Inferior parietal cortex (tissue), 1 donor: Measurements from ENCODE around the gene MUC22.
A peak's percentile ranks its signal among the peaks of the same experiment; 100 is the strongest.
"Not testable (repeated sequence)": the region's sequence is repeated elsewhere in the genome, so short reads cannot be mapped to it uniquely, and the experiment has no call there.

Experiments
- DNase-seq: peaks from one replicate; pipeline ENCODE4 v3.0.0-alpha.2; 2016; ENCODE audit errors: extremely low spot score

The MUC22 gene

DNA sequence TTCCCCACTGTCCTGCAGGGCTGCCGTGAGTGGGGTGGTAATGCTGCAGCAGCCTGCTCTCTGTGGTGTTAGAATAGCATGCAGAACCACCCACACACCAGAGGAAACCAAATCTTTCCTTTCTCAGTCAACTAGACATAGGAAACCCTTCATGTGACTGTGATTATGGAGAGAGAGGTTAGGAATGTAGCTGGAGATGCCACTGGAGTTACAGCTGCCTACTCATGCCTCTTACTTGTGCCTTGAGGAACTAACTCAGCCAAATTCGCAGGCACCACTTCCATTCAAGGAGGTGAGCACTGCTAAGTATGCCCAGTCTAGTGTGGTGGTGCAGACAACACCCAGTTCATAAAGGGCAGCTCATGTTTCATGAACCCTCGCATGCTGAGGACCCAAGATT, 27.4 kb downstream of the MUC22 start:
- peak; percentile 43 for DNase-seq

DNA sequence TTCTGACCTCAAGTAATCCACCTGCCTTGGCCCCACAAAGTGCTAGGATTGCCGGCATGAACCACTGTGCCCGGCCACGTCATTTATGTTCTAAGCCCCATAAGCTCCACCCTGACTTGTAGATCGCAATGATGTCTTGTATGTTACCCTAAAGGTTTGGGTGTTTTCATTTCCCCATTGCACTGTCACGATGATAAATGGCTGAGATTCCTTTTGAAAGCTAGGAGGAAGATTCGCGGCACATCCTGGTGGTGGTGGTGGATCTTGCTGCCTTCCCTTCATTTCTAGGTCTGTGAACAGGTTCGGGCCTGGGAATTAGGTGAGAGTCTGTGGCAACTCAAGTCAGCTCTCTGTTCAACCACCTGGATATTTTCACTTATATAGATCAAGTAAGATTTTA, 28.3 kb downstream of the MUC22 start:
- no peak for DNase-seq

DNA sequence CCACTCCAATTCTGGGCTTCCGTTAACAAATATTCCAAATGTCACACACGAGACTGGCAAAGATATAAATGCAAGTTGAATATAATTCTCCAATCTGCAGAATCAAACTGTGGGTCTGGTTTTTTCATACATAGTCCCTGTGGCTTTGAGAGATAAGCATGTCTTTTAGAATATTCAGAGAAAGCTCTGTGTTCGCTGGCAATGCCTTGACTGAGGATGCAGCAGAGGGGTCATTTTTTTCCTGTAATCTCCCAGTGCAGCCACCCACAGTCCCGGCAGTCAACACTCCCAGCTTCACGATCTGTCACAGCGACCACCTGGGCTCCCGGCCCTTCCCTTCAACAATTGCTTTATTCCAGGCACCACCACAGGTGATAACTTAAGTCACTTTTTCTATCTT, 30.5 kb downstream of the MUC22 start:
- no peak for DNase-seq

DNA sequence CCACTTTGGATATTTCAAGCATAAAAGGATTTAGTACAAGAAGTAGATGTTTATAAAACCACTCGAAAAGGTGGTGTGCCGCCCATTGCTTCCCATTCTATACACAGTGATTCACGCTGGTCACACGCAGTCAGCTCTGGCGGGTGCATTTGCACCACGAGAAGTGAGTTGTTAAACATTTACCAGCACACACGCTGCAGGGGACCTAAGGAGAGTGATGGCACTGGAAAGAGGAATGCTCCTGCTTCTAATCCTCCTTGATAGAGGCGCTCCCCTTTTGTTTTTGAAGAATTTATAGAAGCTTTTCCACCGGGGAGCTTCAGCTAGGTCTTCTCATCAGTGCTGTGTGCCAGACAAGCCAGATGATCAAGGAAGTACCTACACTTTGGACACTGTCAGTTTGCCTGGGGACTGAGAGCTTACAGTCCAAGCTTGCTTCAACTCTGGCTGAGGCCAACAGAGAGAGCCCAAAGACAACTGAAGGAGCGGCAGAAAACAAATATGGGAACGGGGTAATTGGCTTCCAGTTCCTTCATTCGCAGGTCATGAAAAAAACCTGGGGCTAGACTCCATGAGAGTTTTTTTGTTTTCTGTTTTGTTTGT, 31.2 kb downstream of the MUC22 start:
- DNase-seq: no peak

DNA sequence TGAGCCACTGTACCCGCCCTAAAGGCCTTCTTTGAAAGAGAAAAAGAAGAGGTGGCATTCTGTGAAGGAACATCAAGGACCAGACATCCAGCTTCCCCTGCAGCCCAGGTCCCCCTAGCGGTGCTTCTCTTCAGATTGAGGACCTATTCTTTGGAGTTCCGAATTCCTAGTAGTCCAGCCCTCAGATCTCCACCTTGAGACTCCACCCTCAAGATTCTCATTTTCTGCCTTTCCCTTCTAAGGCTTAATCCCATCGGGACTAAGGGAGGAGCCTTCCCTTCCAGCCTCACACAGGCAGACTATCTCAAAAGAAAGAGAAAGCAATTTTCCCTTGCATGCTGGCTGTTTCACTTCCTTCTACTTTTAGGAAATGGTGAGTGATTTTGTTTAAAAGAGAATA, 32.5 kb downstream of the MUC22 start:
- DNase-seq: no peak

DNA sequence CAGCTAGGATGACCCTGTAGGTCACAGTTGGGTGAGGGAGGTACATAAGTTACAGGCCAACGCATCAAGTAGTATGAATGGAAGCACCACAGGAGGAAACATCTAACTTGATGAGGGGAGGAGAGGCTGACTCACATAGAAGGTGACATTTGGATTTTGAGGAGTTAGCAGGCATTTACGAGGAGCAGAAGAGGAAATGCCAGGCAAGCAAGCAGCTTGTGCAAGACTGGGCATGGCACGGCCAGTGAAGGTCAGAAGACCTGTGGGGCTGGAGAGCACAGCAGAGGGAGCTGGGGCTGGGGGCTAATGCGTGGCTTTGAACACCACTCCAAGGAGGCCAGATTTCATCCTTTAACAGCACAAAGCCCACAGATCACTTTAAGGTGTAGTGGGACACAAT, 37.8 kb downstream of the MUC22 start:
- no peak for DNase-seq

DNA sequence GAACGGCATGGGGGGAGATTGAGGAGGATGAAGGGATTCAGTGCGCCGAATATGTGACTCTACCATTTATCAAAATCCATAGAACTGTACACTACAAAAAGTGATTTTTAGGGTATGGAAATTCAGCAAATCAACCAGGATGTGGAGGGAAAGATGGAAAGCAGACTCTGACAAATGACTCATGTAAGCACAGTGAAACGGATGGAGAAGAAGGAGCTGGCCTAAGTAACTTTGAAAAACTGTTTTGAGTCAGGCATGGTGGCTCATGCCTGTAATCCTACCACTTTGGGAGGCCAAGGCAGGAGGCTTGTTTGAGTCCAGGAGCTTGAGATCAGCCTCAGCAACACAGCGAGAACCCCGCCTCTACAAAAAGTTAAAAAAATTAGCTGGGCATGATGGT, 39.2 kb downstream of the MUC22 start:
- DNase-seq: no peak

DNA sequence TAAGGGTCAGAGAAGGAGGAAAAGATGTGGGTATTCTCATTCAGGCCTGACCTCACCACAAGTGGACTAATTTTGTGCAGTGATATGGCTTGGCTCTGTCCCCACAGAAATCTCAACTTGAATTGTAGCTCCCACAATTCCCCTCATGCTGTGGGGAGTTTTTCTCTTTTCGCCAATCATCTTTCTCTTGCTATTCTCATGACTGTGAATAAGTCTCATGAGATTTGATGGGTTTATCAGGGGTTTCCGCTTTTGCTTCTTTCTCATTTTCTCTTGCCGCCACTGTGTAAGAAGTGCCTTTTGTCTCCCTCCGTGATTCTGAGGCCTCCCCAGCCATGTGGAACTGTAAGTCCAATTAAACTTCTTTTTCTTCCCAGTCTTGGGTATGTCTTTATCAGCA, 42.9 kb downstream of the MUC22 start:
- not testable (repeated sequence) for DNase-seq

DNA sequence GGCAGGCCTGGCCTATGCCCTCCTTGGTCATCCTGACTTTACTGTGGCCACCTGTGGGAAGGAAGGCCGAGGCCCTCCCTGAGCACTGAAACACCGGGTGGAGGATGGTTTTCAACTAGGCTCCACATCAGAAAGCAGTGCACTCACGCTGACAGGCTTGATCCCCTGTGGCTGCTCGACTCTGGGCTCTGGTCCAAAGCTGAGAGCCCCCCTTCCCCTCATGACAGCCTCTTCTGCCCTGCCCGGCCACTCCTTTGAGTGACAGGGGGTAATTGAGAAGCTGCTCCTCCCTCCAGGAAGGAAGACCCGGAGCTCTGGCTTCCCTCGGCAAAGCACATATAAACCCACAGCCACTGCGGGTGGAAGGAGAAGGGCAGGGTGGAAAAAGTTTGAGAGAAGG, 43.6 kb downstream of the MUC22 start:
- DNase-seq: no peak

DNA sequence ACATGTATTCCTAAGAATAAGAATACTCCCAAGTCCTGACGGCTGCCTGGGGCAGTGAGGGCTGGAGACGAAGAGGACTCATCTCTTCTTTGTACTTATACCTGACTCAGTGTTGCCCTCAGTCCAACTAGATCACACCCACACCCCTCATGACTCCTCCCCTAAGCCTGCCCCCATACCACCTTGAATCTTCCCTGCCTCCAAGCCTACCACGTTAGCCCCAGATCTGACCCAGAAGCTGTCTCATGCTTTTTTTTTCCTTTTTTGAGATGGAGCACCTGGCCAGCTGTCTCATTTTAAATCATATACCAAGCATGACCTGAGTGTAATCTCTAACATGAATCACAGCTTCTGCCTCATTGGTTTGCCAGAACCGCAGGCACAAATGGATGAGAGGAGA, 45.2 kb downstream of the MUC22 start:
- no peak for DNase-seq

DNA sequence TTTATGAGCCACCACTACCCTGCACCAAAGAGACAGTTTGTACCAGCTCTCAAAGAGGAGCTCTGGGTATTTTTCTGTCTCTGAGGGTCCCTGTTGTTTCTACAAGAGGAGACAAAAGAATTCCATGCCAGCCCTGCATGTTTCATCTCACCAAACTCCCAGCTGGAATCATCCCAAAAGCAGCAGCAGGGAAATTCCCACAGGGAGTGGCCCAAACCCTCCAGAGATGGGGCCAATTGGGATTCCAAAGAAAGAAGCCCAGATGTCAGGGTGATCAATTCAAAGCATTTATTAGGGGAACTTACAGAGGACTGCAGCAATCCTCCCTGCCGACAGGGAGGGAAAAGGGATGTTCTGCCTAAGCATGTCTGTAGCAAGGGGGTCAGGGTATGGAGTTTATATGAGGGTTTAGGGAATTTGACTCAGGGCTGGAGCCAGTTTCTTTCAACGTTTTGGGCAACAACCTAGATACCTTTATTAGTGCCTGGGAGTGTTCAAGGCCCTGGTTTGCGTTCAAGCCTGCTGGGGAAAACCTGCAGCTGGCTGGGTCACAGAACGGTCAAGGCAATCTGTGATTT, 47.2 kb downstream of the MUC22 start:
- no peak for DNase-seq

DNA sequence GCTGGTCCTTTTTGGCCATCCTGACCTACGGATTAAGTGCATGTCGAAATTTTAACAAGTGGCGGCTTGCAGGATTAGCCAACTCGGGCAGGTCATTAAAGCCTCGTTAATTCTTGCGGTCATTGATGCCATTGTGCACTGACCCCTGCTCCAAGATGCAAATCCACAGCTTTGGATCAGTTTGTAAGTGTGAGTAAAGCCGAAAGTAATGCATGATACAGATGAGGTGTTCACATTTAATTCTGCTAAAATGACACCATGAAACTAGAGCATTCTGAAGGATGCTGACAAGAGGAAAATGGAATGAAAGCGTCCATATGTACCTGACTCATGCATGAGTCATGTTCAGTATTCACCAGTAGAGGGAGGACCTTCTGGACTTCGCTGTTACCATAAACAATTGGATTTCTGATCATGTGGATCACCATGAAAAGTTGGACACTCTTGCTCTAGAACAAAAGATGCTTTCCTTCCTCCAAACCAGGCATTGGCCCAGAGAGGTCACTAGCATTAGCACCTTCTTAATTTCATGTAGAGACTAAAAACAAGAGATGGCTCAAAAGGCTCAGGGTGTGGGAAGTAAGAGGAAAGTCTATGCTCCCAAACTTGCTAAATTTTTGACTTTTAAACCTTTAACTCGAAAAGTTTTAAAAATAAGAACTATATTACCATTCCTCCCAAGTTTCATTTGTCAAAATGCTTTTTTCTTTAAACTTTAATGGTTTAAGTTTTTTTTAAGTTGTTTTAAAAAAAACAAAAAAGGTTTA, 48.0 kb downstream of the MUC22 start:
- peak; percentile 72 for DNase-seq

DNA sequence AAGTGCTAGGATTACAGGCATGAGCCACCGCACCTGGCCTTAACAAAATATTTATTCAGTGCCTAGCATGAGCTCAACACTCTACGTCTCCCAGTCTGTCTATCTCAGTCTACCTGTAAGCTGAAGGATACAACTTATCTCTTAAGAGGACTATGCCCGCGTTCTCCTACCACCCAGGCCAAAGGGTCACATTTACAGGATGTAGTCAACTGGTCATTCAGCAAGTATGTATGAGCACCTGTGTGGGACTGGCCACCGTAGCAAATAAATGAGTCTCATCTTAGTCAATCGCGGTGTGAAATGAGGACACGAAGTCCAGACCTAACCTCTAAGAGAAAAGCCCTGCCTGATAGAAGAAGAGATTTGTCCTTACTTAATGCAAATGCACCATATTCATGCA, 49.9 kb downstream of the MUC22 start:
- DNase-seq: no peak

DNA sequence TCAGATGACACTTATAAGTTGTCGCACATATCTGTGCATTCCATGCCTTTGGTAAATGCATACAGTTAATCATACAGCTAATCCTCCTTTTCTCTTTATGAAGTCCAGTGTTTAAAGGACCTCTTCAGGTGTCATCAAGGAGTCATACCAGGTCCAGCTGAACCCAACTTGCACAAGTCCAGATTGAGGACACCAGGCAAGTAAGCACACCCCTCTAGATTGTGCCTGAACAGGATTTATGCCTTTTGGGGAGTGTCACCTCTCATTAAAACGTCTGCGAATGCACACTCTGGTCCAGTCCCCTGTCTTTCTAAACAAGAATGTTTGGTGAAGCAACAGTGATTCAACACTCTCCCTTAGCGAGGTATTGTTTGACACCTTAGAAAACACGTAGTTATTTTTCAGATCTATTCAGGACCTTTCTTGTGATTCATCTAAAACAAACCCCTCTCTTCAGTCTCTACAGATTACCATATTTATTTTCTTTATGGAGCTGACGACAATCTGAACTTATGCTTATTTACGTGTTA, 53.7 kb downstream of the MUC22 start:
- DNase-seq: no peak

DNA sequence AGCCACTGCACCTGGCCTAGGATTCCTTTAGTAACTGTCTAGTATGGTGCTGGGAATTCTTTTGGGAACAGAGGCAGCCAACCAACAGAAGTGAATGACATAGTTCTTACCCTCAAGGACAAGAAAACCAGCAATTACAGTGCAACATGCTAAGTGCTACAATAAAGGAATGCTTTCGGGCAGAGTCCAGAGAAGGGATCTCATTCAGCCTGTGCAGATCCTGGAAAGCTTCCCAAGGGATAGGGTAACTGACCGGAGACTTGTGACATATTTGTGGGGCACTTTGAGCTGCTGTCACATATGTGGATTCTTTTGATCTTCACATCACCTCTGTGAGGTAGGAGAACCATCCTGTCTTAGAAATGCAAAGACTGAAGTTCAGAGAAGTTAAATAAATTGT, 55.3 kb downstream of the MUC22 start:
- DNase-seq: no peak

DNA sequence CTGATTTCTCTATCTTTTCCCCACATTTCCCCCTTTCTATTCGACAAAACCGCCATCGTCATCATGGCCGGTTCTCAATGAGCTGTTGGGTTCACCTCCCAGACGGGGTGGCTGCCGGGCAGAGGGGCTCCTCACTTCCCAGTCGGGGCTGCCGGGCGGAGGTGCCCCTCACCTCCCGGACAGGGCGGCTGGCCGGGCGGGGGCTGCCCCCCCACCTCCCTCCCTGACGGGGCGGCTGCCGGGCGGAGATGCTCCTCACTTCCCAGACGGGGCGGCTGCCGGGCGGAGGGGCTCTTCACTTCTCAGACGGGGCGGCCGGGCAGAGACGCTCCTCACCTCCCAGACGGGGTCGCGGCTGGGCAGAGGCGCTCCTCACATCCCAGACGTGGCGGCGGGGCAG, 56.8 kb downstream of the MUC22 start:
- not testable (repeated sequence) for DNase-seq

DNA sequence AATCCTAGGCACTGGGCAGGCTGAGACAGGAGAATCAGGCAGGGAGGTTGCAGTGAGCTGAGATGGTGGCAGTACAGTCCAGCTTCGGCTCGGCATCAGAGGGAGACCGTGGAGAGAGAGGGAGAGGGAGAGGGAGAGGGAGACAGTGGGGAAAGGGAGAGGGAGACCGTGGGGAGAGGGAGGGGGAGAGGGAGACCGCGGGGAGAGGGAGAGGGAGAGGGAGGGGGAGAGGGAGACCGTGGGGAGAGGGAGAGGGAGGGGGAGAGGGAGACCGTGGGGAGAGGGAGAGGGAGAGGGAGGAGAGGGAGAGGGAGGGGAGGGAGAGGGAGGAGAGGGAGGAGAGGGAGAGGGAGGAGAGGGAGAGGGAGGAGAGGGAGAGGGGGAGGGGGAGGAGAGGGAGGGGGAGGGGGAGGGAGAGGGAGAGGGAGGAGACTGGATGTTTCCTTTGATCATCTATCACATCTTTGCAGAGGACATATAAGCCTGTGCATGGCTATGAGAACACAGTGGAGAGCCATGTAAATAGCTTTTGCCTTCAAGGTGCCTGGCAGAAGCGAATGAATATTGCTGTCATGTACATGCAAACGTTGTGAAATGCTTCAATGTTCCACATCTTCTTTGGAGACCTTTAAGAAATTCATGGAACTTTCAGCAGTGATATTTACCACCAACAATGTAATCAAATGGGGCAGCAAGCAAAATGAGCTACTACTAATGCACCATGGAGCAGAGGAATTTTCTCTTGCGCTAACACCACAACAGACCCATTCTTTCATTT, 57.8 kb downstream of the MUC22 start:
- not testable (repeated sequence) for DNase-seq

DNA sequence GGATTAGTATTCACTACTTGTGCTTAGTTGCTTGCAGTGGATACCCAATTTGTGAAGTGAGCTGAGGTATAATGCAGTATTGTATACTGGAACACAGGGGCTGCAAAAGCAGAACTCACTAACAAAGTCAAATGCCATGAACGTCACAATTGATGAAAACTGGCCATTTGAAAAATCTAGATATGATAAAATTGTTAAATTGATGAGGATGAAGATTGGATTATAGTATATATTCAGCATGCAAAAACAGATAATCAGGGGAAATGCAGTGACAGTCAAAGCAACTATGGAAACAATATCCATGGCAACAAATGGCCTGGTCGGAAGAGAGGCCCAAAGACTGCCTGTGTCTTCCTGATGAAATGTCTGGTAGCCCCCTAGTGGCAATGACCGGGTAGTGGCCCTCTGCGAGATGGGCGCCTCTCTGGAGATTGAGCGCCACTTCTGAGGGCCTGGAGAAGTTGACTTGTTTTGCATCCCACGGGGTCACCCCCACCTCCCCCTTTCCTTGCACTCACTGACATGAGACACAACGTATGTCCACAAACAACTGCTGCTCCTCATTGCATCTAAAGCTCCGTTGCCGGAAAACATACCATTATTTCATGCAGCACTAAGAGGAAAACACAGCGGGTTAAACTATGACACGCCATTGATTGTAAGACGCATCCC, 58.5 kb downstream of the MUC22 start:
- DNase-seq: peak; percentile 94

DNA sequence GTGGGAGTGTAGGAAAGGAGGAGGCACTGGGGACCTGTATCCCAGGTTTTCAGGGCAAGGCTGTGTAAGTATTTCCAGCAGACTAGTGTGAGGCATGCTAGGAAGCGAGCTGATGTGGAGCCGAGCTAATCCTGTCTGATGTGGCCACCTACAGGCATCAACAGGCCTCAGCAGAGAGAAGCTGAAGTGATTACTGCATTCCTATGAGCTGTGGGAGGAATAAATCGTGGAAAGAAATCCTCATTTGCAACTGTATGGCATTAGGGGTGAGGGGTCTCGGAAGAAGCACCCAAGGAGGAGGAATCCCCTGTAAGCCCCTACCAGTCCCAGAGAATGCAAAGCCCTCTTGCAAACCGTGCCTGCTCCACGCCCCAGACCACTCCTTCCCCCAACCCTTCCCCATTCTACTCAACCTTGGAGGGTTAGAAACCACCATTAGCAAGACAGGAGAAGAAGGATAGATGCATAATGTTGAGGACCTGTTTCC, 60.5 kb downstream of the MUC22 start:
- DNase-seq: peak; percentile 73

DNA sequence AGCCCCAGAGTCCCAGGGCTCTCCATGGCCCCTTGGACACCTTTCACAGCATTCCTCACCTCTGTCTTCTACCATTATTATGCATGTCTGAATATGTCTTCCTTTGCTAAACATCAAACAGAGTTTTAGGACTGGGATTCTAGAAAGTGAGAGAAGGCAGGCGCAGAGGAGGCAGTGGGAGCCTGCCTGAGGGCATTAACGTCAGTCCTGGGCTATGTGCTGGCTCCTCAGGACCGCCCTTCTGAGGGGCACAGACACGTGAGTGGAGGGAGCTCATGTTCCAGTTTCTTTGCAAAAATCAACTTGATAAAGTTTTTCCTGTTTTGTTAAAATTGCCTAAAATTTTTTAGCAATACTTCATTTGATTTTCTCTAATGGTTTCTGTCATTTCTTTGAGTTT, 64.1 kb downstream of the MUC22 start:
- no peak for DNase-seq

DNA sequence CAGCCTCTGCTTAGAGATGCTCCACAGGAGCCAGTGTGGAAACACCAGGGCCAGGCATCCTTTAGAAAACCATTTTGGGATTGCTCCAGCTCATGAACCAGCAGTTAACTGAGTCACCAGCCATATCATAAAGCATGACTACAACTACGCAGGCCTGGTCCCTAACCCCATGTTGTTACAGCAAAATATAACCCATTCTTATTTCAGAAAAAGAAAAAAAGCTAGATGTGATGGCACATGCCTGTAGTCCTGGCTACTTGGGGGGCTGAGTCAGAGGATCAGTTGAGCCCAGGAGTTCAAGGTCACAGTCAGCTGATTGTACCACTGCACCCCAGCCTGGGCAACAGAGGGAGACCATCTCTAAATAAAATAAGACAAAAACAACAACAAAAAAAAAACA, 65.3 kb downstream of the MUC22 start:
- no peak for DNase-seq

DNA sequence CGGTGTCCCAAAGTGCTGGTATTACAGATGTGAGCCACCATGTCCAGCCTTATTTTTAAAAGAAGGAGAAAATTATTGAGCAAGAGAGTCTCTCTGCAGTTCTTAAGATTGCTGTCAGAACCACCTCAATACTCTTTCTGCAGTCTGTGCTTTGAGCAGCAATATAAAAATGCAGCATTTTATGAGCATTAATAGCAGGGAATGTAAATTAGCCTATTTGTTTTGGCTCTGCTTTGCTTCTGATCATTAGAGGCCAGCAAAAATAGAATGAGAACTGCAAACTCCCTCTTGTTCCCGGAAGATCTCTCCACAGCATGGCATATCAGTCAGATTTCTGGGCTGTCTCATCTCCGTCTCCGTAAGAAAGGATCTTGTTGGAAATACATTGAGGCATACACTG, 66.3 kb downstream of the MUC22 start:
- DNase-seq: no peak
